Activated T-cell treated with anti-CD3 and anti-CD28 coated beads, Interleukin-2, amount 50 U/mL, for 48 hours (primary cell): Measurements from ENCODE around the gene RAB8B.
A peak's percentile ranks its signal among the peaks of the same experiment; 100 is the strongest.
"Not testable (repeated sequence)": the region's sequence is repeated elsewhere in the genome, so short reads cannot be mapped to it uniquely, and the experiment has no call there.

Experiments used
- DNase-seq, 2 experiments: peaks; one replicate each; pipeline ENCODE4 v3.0.0-alpha.2; 2020

RAB8B gene

GRCh38 chr15:63210151-63211091 lies 21.0 kb downstream of the RAB8B start:
- DNase-seq: peak; percentile 41 to 45

GRCh38 chr15:63211092-63211490 lies 21.7 kb downstream of the RAB8B start:
- DNase-seq: no peak

GRCh38 chr15:63211549-63211948 lies 22.1 kb downstream of the RAB8B start:
- DNase-seq: no peak

GRCh38 chr15:63212050-63213004 lies 22.9 kb downstream of the RAB8B start:
- DNase-seq: peak; percentile 39 to 47

GRCh38 chr15:63218100-63218808 lies 28.8 kb downstream of the RAB8B start:
- DNase-seq: no peak

- DNase-seq: no peak
Observed at GRCh38 chr15:63219196-63219710, 29.8 kb downstream of the RAB8B start.

GRCh38 chr15:63221346-63221745 lies 31.9 kb downstream of the RAB8B start:
- no peak for DNase-seq

- no peak for DNase-seq
Observed at GRCh38 chr15:63223463-63223862, 34.1 kb downstream of the RAB8B start.

- no peak for DNase-seq
Observed at GRCh38 chr15:63225381-63225780, 36.0 kb downstream of the RAB8B start.

GRCh38 chr15:63226155-63226883 lies 36.9 kb downstream of the RAB8B start:
- no peak for DNase-seq

GRCh38 chr15:63226966-63227401 lies 37.6 kb downstream of the RAB8B start:
- DNase-seq: no peak

GRCh38 chr15:63227689-63228088 lies 38.3 kb downstream of the RAB8B start:
- no peak for DNase-seq

GRCh38 chr15:63231206-63231605 lies 41.8 kb downstream of the RAB8B start:
- no peak for DNase-seq

GRCh38 chr15:63231706-63232105 lies 42.3 kb downstream of the RAB8B start:
- DNase-seq: no peak

GRCh38 chr15:63232405-63232804 lies 43.0 kb downstream of the RAB8B start:
- no peak for DNase-seq

- DNase-seq: no peak
Observed at GRCh38 chr15:63232943-63233342, 43.5 kb downstream of the RAB8B start.

GRCh38 chr15:63233667-63234423 lies 44.4 kb downstream of the RAB8B start:
- no peak for DNase-seq

- DNase-seq: no peak
Observed at GRCh38 chr15:63234451-63234870, 45.1 kb downstream of the RAB8B start.

GRCh38 chr15:63236272-63236671 lies 46.9 kb downstream of the RAB8B start:
- no peak for DNase-seq

- DNase-seq: not testable (repeated sequence)
Observed at GRCh38 chr15:63237086-63237485, 47.7 kb downstream of the RAB8B start.

GRCh38 chr15:63238171-63238570 lies 48.8 kb downstream of the RAB8B start:
- DNase-seq: no peak
